Liver (tissue), 3 donors: Measurements from ENCODE around the gene CILP.

Experiments used
- ATF3 ChIP-seq: IDR thresholded peaks from 2 replicates; pipeline ENCODE4 v1.6.1; 2016; ENCODE audit warnings: antibody characterized with exemption
- CTCF ChIP-seq: fragments of 150-350 bp; IDR thresholded peaks from 2 replicates; pipeline ENCODE4 v1.5.1; 2017; ENCODE audit warnings: improper control_type of control experiment, low read depth, low read length; ENCODE audit not compliant: missing input control
- EGR1 ChIP-seq, 2 donors: IDR thresholded peaks; 2 replicates each; pipeline ENCODE4 v1.6.1; 2016 to 2018; ENCODE audit warnings: antibody characterized with exemption in 2 of 2, low read depth in 2 of 2
- FOXA1 ChIP-seq: IDR thresholded peaks from 2 replicates; pipeline ENCODE4 v1.6.1; 2016; ENCODE audit warnings: antibody characterized with exemption
- GABPA ChIP-seq, 2 donors: IDR thresholded peaks in 1 of 2; conservative IDR thresholded peaks in 1 of 2; 2 replicates each; pipeline ENCODE4 v1.6.1; 2016; ENCODE audit warnings: antibody characterized with exemption in 2 of 2, mild to moderate bottlenecking in 1 of 2, moderate library complexity in 1 of 2
- JUND ChIP-seq, 2 donors: IDR thresholded peaks; 2 replicates each; pipeline ENCODE4 v1.6.1; 2016; ENCODE audit warnings: antibody characterized with exemption in 2 of 2
- NR2F2 ChIP-seq: IDR thresholded peaks from 2 replicates; pipeline ENCODE4 v1.6.1; 2016; ENCODE audit warnings: antibody characterized with exemption
- RAD21 ChIP-seq, 2 donors: IDR thresholded peaks; 2 replicates each; pipeline ENCODE4 v1.6.1; 2016; ENCODE audit warnings: antibody characterized with exemption in 2 of 2, mild to moderate bottlenecking in 2 of 2
- REST ChIP-seq: IDR thresholded peaks from 2 replicates; pipeline ENCODE4 v1.6.1; 2016; ENCODE audit warnings: antibody characterized with exemption, mild to moderate bottlenecking
- SP1 ChIP-seq: IDR thresholded peaks from 2 replicates; pipeline ENCODE4 v1.6.1; 2018; ENCODE audit warnings: antibody characterized with exemption, mild to moderate bottlenecking
- TAF1 ChIP-seq: conservative IDR thresholded peaks from 2 replicates; pipeline ENCODE4 v1.6.1; 2016; ENCODE audit warnings: antibody characterized with exemption, mild to moderate bottlenecking
- YY1 ChIP-seq: IDR thresholded peaks from 2 replicates; pipeline ENCODE4 v1.6.1; 2016; ENCODE audit warnings: antibody characterized with exemption, mild to moderate bottlenecking
- TF ChIP-seq, protein P1 (sequence below): IDR thresholded peaks from 2 replicates; pipeline ENCODE4 v1.6.1; 2016; ENCODE audit warnings: antibody characterized with exemption
- TF ChIP-seq, protein P2 (sequence below): IDR thresholded peaks from 2 replicates; pipeline ENCODE4 v1.6.1; 2016; ENCODE audit warnings: antibody characterized with exemption
- donor health status: healthy.
- donor health status: healthy.

GRCh38 chr15:65259367-65259797 lies 48.1 kb upstream of the CILP start:
- TF ChIP-seq CTCF (no peak), GABPA (IDR thresholded peaks at IDR 0.05 in 1 of 2, conservative IDR thresholded peaks at IDR 0.05 in 1 of 2) (no peak), EGR1 (IDR thresholded peaks at IDR 0.05; ENCODE audit: low read depth in 2 of 2) (no peak), TAF1 (no peak), RAD21 (IDR thresholded peaks at IDR 0.05) (no peak), ATF3 (no peak), SP1 (no peak), YY1 (no peak), NR2F2 (no peak), REST (no peak), JUND (IDR thresholded peaks at IDR 0.05) (no peak), FOXA1 (no peak)
- TF ChIP-seq, protein P1, sequence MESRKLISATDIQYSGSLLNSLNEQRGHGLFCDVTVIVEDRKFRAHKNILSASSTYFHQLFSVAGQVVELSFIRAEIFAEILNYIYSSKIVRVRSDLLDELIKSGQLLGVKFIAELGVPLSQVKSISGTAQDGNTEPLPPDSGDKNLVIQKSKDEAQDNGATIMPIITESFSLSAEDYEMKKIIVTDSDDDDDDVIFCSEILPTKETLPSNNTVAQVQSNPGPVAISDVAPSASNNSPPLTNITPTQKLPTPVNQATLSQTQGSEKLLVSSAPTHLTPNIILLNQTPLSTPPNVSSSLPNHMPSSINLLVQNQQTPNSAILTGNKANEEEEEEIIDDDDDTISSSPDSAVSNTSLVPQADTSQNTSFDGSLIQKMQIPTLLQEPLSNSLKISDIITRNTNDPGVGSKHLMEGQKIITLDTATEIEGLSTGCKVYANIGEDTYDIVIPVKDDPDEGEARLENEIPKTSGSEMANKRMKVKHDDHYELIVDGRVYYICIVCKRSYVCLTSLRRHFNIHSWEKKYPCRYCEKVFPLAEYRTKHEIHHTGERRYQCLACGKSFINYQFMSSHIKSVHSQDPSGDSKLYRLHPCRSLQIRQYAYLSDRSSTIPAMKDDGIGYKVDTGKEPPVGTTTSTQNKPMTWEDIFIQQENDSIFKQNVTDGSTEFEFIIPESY, result no peak
- TF ChIP-seq, protein P2, sequence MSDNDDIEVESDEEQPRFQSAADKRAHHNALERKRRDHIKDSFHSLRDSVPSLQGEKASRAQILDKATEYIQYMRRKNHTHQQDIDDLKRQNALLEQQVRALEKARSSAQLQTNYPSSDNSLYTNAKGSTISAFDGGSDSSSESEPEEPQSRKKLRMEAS, result no peak
